HCT116 (cell line): ENCODE results near the gene GALK1. TPM values are rescaled to one million over a fixed set of nuclear protein-coding genes. Genes with fewer than 3 reads are reported as not detected.
"Not testable (repeated sequence)": the region's sequence is repeated elsewhere in the genome, so short reads cannot be mapped to it uniquely, and the experiment has no call there.

ENCODE experiments used
- ATAC-seq: fragments of 200-7000 bp; cut with Tn5 transposase; 2 replicates; pipeline ENCODE4 v1.9.1; 2020; ENCODE audit warnings: mild to moderate bottlenecking, moderate library complexity
- BruUV-seq: library from RNA; stranded (reverse); fragments of 400-500 nt; replicated peaks from 2 replicates; lab custom pipeline; 2021; lab: Mats Ljungman, UMichigan
- CTCF ChIA-PET: fragments of 300-600 bp; sonication (Branson Sonifier 250); formaldehyde crosslinking; loops from one replicate; lab custom pipeline; 2021; ENCODE audit warnings: antibody characterized with exemption; lab: Charles Lee
- POLR2A ChIA-PET: fragments of 300-600, 350-600 bp; sonication (Branson Sonifier 250); formaldehyde crosslinking; loops from one replicate; lab custom pipeline; 2021; ENCODE audit warnings: antibody characterized with exemption; lab: Charles Lee
- RAD21 ChIA-PET, 2 experiments: fragments of 300-600 bp; sonication (Branson Sonifier 250); formaldehyde crosslinking; loops; one replicate each; lab custom pipeline; 2023; ENCODE audit warnings: low total read pairs in 2 of 2; ENCODE audit not compliant: uncharacterized antibody in 2 of 2, unreplicated experiment in 2 of 2, low non-redundant PET in 1 of 2; lab: Charles Lee
- DNase-seq: peaks from one replicate; pipeline ENCODE4 v3.0.0-alpha.2; 2010; ENCODE audit warnings: low read depth, low spot score
- H2AFZ ChIP-seq: fragments of 200-600 bp; shearing (Covaris generic), sonication (generic); 2 replicates; pipeline ENCODE4 v1.6.1; 2017; ENCODE audit warnings: low read depth, mixed run types, mixed read lengths, antibody characterized with exemption, low read length; ENCODE audit not compliant: poor library complexity, severe bottlenecking
- H3K27ac ChIP-seq: 2 replicates; pipeline ENCODE4 v1.5.1; 2012; ENCODE audit warnings: low read depth, low read length
- H3K27me3 ChIP-seq: fragments of 200-600 bp; sonication (generic); 2 replicates; pipeline ENCODE4 v1.6.1; 2016; ENCODE audit warnings: mixed run types, low read length, mixed read lengths; ENCODE audit not compliant: insufficient read depth
- H3K36me3 ChIP-seq, 2 experiments: fragments of 200-500 bp in 1 of 2; fragments of 200-600 bp in 1 of 2; sonication (Bioruptor generic) in 1 of 2; sonication (generic) in 1 of 2; 2 replicates each; pipeline versions ENCODE4 v1.5.1 to v1.6.1; 2014 to 2016; ENCODE audit warnings: low read length in 2 of 2, inconsistent platforms in 1 of 2, mixed read lengths in 1 of 2, mixed run types in 1 of 2; ENCODE audit not compliant: insufficient read depth in 2 of 2, control insufficient read depth in 1 of 2
- H3K4me1 ChIP-seq, 2 experiments: fragments of 200-600 bp in 1 of 2; sonication (generic) in 1 of 2; 2 replicates each; pipeline versions ENCODE4 v1.5.1 to v1.6.1; 2012 to 2017; ENCODE audit warnings: low read length in 2 of 2, inconsistent platforms in 1 of 2, mild to moderate bottlenecking in 1 of 2, mixed read lengths in 1 of 2, mixed run types in 1 of 2, moderate library complexity in 1 of 2; ENCODE audit not compliant: insufficient read depth in 2 of 2, control insufficient read depth in 1 of 2
- H3K4me2 ChIP-seq: fragments of 200-600 bp; sonication (generic); 2 replicates; pipeline ENCODE4 v1.6.1; 2017; ENCODE audit warnings: mixed run types, low read length, mixed read lengths
- H3K4me3 ChIP-seq, 2 experiments: fragments of 200-600 bp in 1 of 2; sonication (generic) in 1 of 2; replicated peaks in 1 of 2; 2 replicates each; pipeline ENCODE4 v1.5.1; 2011 to 2016; ENCODE audit warnings: low read length in 2 of 2, control low read depth in 1 of 2, low read depth in 1 of 2, mild to moderate bottlenecking in 1 of 2, mixed read lengths in 1 of 2, mixed run types in 1 of 2
- H3K79me2 ChIP-seq: fragments of 200-600 bp; sonication (generic); 2 replicates; pipeline ENCODE4 v1.6.1; 2017; ENCODE audit warnings: mild to moderate bottlenecking, mixed run types, low read length, moderate library complexity, mixed read lengths; ENCODE audit not compliant: insufficient read depth
- H3K9ac ChIP-seq: fragments of 200-600 bp; sonication (generic); 2 replicates; pipeline ENCODE4 v1.6.1; 2016; ENCODE audit warnings: low read length, mixed read lengths
- H3K9me2 ChIP-seq: fragments of 200-600 bp; sonication (generic), shearing (Covaris generic); 2 replicates; pipeline ENCODE4 v1.6.1; 2017; ENCODE audit warnings: mixed run types, mild to moderate bottlenecking, moderate library complexity; ENCODE audit not compliant: insufficient read depth
- H3K9me3 ChIP-seq, 2 experiments: fragments of 200-500 bp in 1 of 2; fragments of 200-600 bp in 1 of 2; sonication (Bioruptor generic) in 1 of 2; sonication (generic) in 1 of 2; 2 replicates each; pipeline ENCODE4 v1.6.1; 2014 to 2017; ENCODE audit warnings: low read length in 2 of 2, mixed read lengths in 2 of 2, inconsistent platforms in 1 of 2, low read depth in 1 of 2, mild to moderate bottlenecking in 1 of 2, mixed run types in 1 of 2, moderate library complexity in 1 of 2; ENCODE audit not compliant: control insufficient read depth in 1 of 2, insufficient read depth in 1 of 2
- H4K20me1 ChIP-seq: fragments of 200-600 bp; sonication (generic), shearing (Covaris generic); 2 replicates; pipeline ENCODE4 v1.6.1; 2017; ENCODE audit warnings: mixed run types, mild to moderate bottlenecking, moderate library complexity; ENCODE audit not compliant: insufficient read depth
- CTCF ChIP-seq, 3 experiments: fragments of 200-600 bp in 1 of 3; sonication (generic) in 1 of 3; IDR thresholded peaks in 2 of 3; conservative IDR thresholded peaks in 1 of 3; 2 replicates each; pipeline ENCODE4 v1.5.1; 2012 to 2017; ENCODE audit warnings: low read depth in 2 of 3, low read length in 2 of 3, antibody characterized with exemption in 1 of 3, borderline replicate concordance in 1 of 3, control low read depth in 1 of 3, mild to moderate bottlenecking in 1 of 3, mixed read lengths in 1 of 3, mixed run types in 1 of 3, moderate library complexity in 1 of 3; ENCODE audit not compliant: insufficient read depth in 1 of 3
- EGR1 ChIP-seq: IDR thresholded peaks from 2 replicates; pipeline ENCODE4 v1.6.1; 2012; ENCODE audit warnings: low read depth
- ELF1 ChIP-seq: IDR thresholded peaks from 2 replicates; pipeline ENCODE4 v1.6.1; 2012; ENCODE audit warnings: low read depth, borderline replicate concordance
- JUND ChIP-seq: IDR thresholded peaks from 2 replicates; pipeline ENCODE4 v1.6.1; 2012
- MAX ChIP-seq: IDR thresholded peaks from 2 replicates; pipeline ENCODE4 v1.6.1; 2012
- SIN3A ChIP-seq: IDR thresholded peaks from 2 replicates; pipeline ENCODE4 v1.6.1; 2012; ENCODE audit warnings: low read depth
- SRF ChIP-seq: IDR thresholded peaks from 2 replicates; pipeline ENCODE4 v1.6.1; 2012; ENCODE audit warnings: low read depth
- intact Hi-C: fragments of 100-400 bp; cut with micrococcal nuclease; formaldehyde crosslinking; loops from 2 replicates; pipeline ENCODE4 v1.10.0; 2022
- total RNA-seq: library from RNA; stranded (reverse); gene quantifications from one replicate; pipeline ENCODE4 v1.2.1, GENCODE V29; 2021; ENCODE audit not compliant: unreplicated experiment

GALK1 gene
- total RNA-seq, 1 experiment from 2014 or later: 57.8 TPM

GRCh38 chr17:75778066-75778860 lies 13.3 kb upstream of the GALK1 start:
- POLR2A ChIA-PET: interaction anchor here (0.9 to 5.1 kb wide), 7 partner anchors 8 to 100 kb away, joined by 3 to 83 read pairs (median 14); partner anchors contain the start of genes GALK1, TRIM47 and WBP2
- BruUV-seq: TSS peak; percentile 63
- intact Hi-C loops: loop anchor here (2.0 to 5.0 kb wide), 2 partner anchors 77 to 99 kb away; partner anchors contain the start of genes TRIM47 and WBP2
- H3K27me3 ChIP-seq, H3K9me2 ChIP-seq, H2AFZ ChIP-seq, DNase-seq, ATAC-seq, H3K9me3 ChIP-seq, RAD21 ChIA-PET: not testable (repeated sequence)
- H3K4me2 ChIP-seq: peak overlapping the region; percentile 84
- H3K27ac ChIP-seq: peak overlapping the region; percentile 97
- CTCF ChIA-PET: interaction anchor here (1.5 kb wide), 1 partner anchor 99 kb away, joined by 4 read pairs; no protein-coding TSS in a partner anchor
- peak overlapping the region; percentile 74 to 84 for H3K4me3 ChIP-seq
- H3K79me2 ChIP-seq: peaks cover 27% of the 10 kb centered on the region
- peaks cover 16 to 33% of the 10 kb centered on the region in 2 experiments for H3K36me3 ChIP-seq
- H3K9ac ChIP-seq: peak overlapping the region; percentile 97
- peaks cover 30 to 68% of the 10 kb centered on the region in 2 experiments for H3K4me1 ChIP-seq
- peaks cover 31% of the 10 kb centered on the region for H4K20me1 ChIP-seq

- peak overlapping the region in 1 of 2 experiments; percentile 74; a peak in 2 of 4 replicates for H3K4me3 ChIP-seq
- RAD21 ChIA-PET: no interaction called here
- no peak overlapping the region; the same call in 1 of the 2 replicates for H3K9ac ChIP-seq
- POLR2A ChIA-PET: interaction anchor here (0.8 to 5.1 kb wide), 12 partner anchors 9 to 201 kb away, joined by 3 to 83 read pairs (median 6); partner anchors contain the start of genes ACOX1, GALK1, TEN1 and TRIM47
- H3K4me1 ChIP-seq: peaks cover 22 to 59% of the 10 kb centered on the region in 2 experiments
- peak overlapping the region; percentile 84 for H3K4me2 ChIP-seq
- H3K9me2 ChIP-seq: no peaks in the 10 kb centered on the region
- no peaks in the 10 kb centered on the region for H3K27me3 ChIP-seq
- TF ChIP-seq CTCF (IDR thresholded peaks at IDR 0.05 in 2 of 3, conservative IDR thresholded peaks at IDR 0.05 in 1 of 3; ENCODE audit: borderline replicate concordance in 1 of 3, insufficient read depth in 1 of 3, low read depth in 2 of 3, low read length in 2 of 3) (no peak), ELF1 (no peak), SIN3A (no peak), MAX (no peak), SRF (no peak), JUND (no peak), EGR1 (no peak)
- TF ChIP-seq, all 23 proteins: peak for 0
- intact Hi-C loops: loop anchor here (5.0 kb wide), 1 partner anchor 100 kb away; the partner anchor contains the start of gene TRIM47
- BruUV-seq: no TSS peak
- Histone ChIP-seq H3K79me2 (peaks cover 27% of the 10 kb centered on the region), H2AFZ (no peak overlapping the region), H4K20me1 (peaks cover 31% of the 10 kb centered on the region), H3K9me3 (no peaks in the 10 kb centered on the region), H3K36me3 (peaks cover 16 to 33% of the 10 kb centered on the region in 2 experiments), H3K27ac (no peak overlapping the region)
- CTCF ChIA-PET: interaction anchor here (0.8 to 1.8 kb wide), 6 partner anchors 12 to 261 kb away, joined by 3 to 6 read pairs (median 4); partner anchors contain the start of genes GALK1 and TSEN54
- DNase-seq: no peak
- no peak for ATAC-seq
These were observed 12.4 kb upstream of the GALK1 start for GRCh38 chr17:75777296-75777922.
